Coronary artery (tissue), 2 donors: ENCODE measurements around the gene DAPK3.

Experiments used
- DNase-seq: peaks from one replicate; pipeline ENCODE4 v3.0.0-alpha.2; 2017; ENCODE audit warnings: low spot score
- H3K27ac ChIP-seq, 2 donors: fragments of 200-600 bp; sonication (generic); one replicate each; pipeline ENCODE4 v1.5.1; 2016 to 2019
- H3K4me3 ChIP-seq: fragments of 200-600 bp; sonication (generic); 2 replicates; pipeline ENCODE4 v1.5.1; 2016; ENCODE audit warnings: mild to moderate bottlenecking, moderate library complexity
- CTCF ChIP-seq: fragments of 200-600 bp; sonication (generic); IDR thresholded peaks from one replicate; pipeline ENCODE4 v1.5.1; 2019; ENCODE audit warnings: antibody characterized with exemption

The DAPK3 gene

GRCh38 chr19:3983936-3984583 lies 13.2 kb upstream of the DAPK3 start:
- peak overlapping the region; percentile 93 to 98 for H3K27ac ChIP-seq
- H3K4me3 ChIP-seq, result peak overlapping the region; percentile 96
- TF ChIP-seq CTCF, result no peak
- DNase-seq, result no peak

DNA sequence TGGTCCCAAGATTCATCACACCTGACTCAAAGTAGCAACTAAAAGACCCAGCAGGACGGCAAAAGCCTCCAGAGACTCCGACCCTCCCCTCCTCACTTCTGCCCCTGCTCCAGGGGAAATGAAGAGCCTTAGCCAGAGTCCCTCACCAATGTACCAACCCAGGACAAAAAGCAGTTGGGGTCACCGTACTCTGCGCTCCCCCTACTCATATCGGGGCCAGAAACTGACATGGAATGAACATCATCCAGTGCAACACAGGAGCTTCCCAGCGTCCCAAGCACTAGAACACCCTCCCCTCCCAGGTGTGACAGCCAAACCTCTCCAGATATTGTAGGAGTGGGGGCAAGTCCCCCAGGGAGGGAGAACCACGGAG lies 12.6 kb upstream of the DAPK3 start:
- peak overlapping the region; percentile 93 to 98 for H3K27ac ChIP-seq
- peak overlapping the region; percentile 96 for H3K4me3 ChIP-seq
- no peak for DNase-seq
- TF ChIP-seq CTCF, result no peak

DNA sequence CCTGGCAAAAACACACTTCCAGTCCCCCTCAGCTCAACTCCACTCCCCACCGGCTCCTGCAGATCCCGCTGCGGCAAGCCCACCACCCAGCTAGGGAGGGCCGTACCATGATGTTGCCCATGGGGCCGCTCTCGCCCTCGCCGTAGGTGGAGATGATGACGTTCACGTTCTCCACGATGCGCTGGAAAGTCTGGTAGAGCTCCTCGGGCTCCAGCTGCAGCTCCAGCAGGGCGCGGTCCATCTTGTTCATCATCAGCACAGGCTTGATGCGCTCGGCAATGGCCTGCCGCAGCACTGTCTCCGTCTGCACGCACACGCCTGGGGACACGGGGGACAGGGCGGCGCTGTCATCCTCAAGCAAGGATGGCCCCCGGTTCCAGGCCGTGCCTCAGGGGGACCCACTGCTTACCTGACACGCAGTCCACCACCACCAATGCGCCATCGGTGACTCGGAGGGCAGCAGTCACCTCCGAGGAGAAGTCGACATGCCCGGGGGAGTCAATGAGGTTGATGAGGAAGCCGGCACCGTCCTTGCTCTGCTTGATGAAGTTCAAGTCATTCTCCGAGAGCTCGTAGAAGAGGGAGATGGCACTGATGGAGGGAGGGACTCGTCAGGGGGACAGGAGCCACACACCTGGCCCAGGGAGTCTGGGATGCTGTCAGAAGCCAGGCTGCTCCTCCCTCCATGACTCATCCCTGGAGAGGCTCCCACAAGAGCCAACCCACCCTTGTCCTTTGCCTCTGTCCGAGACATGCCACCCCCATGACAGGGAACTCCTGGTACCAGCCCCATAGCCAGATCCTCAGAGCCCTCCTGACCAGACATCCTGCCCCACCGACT lies 12.0 kb upstream of the DAPK3 start:
- DNase-seq, result no peak
- H3K27ac ChIP-seq, result peak overlapping the region; percentile 93 to 98
- peak overlapping the region; percentile 96 for H3K4me3 ChIP-seq
- TF ChIP-seq CTCF, result no peak

DNA sequence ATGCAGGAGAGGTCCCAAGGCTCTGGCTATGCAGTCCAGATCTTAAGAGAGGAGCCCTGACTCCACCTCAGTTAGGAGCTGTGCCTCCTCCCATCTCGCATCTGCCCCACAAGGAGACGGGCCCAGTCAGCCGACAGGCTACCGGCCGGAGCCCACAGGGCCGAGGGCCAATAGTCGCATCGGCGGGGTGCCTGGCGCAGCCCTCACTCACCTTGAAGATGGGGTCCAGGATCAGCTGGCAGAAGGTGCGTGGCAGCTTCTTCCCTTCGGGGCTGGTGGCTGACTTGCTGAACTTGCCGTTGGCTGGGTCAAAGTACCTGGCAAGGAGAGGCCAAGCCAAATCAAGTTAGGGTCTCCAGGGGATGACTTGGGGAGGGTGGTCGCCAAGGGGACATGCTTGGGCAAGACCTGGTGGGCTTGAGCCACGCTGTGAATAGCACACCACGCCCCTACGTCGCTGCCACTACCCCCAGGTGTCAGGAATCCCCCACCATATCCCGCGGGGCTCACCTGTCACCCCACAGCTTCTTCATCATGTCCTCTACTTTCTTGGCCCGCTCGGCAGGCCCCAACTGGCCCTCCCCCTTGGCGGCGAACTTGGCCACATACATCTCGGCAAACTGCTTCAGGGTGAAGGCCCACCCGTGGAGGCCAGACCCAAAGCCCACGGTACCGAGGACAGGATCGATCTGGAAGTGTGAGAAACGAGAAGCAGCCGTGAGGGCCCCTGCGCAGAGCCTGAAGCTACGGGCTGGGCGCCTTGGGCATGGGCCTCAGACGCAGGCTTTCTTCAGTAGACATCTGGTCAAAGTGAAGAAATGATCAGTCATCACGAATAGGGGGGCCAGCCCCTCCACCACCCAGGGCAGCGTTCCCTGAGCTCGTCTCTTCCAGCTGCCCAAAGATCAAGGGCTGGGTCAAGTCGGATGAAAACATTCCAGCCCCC lies 11.1 kb upstream of the DAPK3 start:
- DNase-seq, result no peak
- Histone ChIP-seq H3K27ac (no peak overlapping the region), H3K4me3 (no peak overlapping the region)
- no peak for TF ChIP-seq CTCF

- TF ChIP-seq CTCF, result no peak
- Histone ChIP-seq H3K4me3 (no peak overlapping the region), H3K27ac (no peak overlapping the region)
- DNase-seq, result no peak
These were observed 10.5 kb upstream of the DAPK3 start for GRCh38 chr19:3981373-3981735.

- no peak overlapping the region for H3K27ac ChIP-seq
- no peak overlapping the region for H3K4me3 ChIP-seq
- TF ChIP-seq CTCF, result no peak
- no peak for DNase-seq
These were observed 9.7 kb upstream of the DAPK3 start for GRCh38 chr19:3980353-3981251.
